ENCODE results near the gene EPS15.

EPS15 gene

GRCh38 chr1:51369171-51369570, 149.9 kb downstream of the EPS15 start:
- DNase-seq, result no peak

DNA sequence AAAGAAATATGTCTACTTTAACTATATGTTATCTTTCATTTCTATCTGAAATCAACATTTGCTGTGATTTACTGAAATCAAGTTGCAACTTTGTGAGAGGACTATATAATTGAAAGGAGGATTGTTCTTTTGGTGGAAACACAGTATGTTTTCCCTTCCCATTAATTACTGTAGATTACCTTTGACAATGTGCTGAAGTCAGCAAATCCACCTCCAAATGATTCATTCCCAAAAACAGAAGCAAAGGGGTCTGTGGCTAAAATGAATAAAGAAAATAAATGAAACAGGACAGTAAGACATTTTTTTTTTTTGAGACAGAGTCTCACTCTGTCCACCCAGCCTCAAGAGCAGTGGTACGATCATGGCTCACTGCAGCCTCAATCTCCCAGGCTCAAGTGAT, 153.3 kb downstream of the EPS15 start:
- DNase-seq, result no peak

DNA sequence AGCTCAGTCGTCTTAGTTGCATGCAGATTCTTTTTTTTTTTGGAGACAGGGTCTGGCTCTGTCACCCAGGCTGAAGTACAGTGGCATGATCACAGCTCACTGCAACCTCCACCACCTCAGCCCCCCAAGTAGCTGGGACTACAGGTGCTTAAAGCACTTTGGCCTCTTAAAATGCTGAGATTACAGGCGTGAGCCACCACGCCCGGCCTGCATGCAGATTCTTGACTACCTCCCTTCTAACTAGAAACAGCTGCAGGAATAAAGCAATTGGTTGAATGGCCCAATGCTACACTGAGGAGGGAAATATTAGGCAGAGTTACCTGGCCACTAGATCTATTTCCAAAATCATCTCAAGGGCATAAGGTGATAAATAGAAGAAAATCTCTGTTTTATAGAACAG, 159.2 kb downstream of the EPS15 start:
- DNase-seq, result no peak

- no peak for DNase-seq
These were observed 163.7 kb downstream of the EPS15 start for GRCh38 chr1:51355382-51355781.

- no peak for DNase-seq
These were observed 164.7 kb downstream of the EPS15 start for GRCh38 chr1:51354416-51354815.

DNA sequence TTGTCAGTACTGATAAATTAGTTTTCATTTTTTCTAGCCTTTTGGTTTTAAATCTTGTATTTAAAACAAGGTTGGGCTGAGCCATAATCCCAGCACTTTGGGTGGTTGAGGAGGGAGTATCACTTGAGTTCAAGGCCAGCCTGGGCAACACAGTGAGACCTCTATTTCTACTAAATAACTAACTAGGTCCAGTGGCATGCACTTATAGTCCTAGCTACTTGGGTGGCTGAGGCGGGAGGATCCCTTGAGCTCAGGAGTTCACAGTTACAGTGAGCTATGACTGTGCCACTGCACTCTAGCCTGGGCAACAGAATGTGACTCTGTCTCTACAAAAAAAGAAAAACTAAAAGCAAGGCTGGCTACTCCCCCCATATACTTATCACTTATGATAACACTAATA, 167.2 kb downstream of the EPS15 start:
- DNase-seq, result no peak

DNA sequence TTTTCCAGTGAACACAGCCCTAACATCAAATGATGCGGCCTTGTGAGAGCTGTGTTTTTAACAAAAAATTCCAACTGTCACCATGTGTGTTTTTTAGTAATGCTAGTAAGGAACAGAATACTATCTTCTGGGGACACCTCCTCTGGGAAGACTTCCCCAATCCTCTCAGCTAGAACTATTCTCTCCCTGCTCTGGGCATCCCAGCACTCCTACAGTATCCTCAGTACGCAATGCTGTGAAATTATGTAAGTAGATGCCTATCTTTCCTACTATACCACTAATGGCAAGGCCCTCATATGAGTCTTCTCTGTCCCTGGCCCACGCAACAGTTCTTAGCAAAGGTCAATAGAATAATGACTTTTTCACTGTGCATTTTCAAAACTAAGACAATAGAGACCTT, 169.2 kb downstream of the EPS15 start:
- DNase-seq, result no peak

DNA sequence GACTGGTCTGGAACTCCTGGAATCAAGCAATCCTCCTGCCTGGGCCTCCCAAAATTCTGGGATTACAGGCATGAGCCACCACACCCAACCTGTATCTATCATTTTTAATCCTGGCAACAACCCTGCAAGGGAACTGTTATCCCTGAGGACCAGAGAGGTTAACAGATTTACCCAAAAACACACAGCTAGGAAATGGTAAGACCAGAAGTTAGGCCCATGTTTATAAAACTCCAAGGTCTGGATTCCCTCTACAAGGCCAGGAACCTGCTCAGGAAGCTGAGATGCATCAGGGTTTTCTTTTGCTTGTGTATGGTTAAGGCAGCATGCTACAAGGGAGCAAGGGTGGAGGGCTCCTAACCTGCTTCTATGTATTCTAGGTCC, 170.9 kb downstream of the EPS15 start:
- DNase-seq, result no peak

DNA sequence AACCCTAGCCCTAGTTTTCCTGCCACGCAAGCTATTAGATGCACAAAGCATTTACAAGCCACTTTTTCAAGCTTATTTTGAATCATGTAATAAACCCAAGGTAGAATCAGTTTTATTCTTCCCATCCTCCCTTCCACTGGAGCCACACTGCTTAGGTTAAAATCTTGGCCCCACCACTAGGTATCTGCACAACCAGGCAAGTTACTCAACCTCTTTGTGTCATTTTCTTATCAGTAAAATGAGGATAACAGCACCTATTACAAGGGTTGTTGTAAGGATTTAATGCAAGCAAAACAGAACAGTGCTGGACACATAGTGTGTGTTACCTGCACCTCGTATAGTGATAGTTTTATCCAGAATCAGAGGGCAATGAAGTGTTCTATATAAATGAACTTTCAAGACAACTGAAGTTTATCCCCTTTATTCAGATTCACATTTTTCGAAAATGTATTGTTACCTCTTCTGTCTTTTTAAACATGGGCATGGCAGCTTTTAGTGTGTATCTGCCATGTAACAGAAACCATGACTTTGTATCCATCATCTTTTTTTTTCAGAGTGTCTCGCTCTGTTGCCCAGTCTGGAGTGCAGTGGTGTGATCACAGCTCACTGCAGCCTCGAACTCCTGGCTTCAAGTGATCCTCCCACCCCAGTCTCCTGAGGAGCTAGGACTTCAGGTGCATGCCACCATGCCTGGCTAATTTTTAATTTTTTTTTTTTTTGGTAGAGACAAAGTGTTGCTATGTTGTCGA, 171.5 kb downstream of the EPS15 start:
- DNase-seq, result no peak

DNA sequence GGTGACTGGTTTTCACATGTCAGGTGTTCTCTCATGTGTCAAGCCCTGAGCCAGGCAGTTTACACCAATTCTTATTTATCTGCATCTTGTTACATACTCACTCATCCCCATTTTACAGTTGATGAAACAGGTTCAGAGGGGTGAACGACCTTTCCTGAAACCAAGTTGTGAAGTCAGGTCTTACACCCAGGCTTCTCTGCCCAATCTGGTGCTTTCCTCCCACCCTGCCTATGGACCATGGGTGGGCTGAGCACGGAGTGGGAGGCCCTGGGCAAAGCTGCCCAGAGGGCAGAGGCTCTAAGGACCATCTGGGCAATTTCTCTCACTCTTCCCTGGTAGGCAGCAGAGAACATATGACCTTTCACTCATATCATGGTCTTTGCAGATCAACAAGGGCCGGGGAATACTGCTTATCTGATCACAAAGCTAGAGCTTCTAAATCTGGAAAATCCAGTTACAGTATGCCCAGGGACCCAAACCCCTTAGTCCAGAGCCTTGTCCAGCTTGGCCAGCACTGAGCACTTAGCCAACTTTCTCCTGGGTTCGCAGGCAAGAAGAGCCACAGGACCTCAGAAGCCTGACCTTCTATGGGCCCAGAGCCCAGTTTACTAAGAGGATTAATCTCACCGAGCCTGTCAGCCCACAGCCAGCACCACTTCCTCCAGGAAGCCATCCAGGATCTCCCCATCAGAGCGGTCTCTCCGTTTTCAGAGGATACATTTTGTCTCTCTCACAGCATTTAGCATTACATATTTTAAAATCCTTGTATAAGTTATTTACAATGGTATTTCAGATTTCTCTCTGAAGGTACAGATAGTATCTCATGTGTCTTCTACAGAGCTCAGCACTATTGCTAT, 172.8 kb downstream of the EPS15 start:
- DNase-seq, result no peak

DNA sequence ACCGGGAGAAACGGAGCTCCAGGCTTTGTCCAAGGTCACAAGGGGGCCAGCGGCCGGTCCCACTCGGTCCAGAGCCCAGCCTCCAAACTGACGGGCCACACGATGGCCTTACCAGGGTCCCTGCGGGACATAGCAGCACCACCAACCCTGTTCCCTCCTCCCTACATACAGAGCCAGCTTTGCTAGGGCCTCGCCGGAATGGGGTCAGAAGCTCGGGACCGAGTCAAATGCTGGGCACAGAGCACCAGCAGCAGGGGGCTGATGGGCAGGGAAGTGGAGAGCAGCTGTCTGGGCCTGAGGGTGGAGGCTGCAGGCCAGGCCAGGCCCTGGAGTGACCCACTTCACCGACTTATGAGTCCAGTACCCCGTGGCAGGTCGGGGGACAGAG, 173.8 kb downstream of the EPS15 start:
- no peak for DNase-seq

DNA sequence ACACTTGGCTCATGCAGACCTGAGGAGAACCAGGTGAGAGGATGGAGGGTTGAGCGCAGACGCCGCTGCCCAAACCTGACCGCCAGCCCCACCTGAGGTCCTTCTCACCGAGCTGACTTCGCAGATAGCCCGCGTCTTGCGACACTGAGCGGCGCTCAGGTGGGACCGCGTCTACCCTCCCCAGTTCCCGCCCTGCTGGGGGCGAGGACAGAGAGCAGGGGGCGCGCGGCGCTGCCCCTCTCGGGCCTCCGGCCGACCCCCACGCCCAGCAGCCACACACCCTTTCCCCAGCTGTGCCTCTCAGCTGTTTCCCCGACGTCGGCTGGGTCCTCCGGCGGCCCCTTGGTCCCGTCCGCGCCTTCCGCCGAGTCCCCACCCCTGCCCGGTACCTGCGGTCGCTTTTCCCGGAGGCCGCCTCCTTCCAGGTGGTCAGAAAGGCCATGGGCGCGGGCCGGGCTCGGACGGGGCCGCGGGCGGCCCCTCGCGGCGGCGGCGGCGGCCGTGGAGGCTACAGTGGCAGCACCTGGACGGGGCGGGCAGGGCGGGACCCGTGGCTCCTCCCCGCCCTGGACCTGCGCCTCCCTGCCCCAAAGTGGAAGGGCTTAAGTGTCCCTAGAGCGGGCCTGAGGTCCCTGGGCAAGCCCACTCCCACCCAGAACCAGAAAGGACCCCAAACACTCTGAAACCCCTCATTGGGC, 174.3 kb downstream of the EPS15 start:
- DNase-seq, result no peak

- DNase-seq, result no peak
These were observed 174.8 kb downstream of the EPS15 start for GRCh38 chr1:51344276-51344601.

GRCh38 chr1:51343624-51344023, 175.4 kb downstream of the EPS15 start:
- no peak for DNase-seq

DNA sequence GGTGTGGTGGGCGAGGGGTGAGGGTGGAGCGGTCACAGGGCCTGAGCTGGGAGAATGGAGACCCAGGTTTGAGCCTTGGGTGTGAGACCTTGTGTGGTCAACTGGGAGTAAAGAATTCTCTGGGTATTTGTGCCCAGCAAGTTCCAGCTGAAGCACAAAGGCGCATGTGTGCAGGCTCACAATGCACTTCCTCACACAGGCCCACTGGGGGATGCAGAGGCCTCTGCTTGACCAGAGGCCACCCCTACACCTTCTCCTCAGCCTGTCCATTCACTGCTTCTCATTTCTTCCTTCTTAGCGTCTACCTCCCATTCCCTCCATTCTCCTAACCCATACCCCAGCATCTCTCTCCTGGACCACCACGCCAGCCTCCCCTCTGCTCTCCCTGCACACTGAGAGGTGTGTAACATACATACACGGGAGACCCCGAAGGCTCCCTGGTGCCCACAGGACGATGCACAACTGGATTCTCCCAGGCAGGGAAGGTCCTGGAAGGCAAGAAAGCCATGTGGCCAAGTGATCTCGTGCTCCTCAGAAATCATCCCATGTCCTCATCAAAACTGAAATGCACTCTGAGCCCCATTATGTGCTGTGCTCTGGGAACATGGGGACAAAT, 176.4 kb downstream of the EPS15 start:
- no peak for DNase-seq

DNA sequence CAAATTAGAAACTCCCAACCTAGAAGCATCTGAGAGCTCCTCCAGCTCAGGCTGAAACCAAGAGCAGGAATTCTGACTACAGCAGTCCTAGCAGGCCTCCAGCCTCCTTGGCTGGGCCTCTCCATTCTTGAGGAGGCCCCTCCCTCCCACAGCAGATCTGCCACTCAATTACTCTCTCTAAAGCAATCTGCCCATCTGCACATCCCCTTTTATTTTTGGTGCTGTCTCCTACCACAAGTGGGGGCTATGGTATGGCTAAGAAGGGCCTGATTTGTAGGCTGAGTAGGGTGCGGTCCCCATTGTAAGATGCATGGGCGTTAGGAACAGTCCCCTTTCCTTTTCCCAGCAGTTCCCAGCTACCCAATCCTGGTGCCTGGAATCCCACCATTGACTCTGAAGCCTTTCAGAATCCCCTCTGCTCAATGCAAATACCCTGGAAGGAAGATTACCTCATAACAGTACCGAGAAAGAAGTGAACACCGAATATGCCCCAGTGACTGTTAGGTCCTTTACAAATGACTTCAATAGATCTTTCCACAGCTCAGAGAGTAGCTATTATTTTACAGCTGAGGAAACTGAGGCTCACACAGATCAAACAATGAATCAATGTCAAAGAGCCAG, 177.1 kb downstream of the EPS15 start:
- no peak for DNase-seq

DNA sequence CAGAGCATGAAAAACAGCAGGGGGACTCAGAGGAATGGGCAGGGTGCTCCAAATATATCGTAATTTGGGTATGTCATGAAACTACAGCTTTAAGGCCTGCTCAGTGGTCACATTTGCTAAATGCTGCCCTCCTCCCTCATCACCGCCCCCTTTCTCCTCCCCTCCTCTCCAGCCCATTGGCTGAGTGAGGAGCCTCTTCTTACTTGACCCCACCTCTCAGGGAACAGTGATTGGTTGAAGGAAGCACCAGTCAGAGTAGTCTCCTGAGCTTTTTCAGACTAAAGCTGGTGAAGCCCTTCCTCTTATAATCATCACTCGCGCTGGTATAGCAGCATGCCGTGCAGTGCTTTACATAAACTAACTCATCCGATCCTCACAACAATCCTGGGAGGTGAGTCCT, 178.7 kb downstream of the EPS15 start:
- DNase-seq, result no peak

GRCh38 chr1:51336711-51337110, 182.4 kb downstream of the EPS15 start:
- DNase-seq, result no peak

- DNase-seq, result no peak
These were observed 183.1 kb downstream of the EPS15 start for GRCh38 chr1:51336004-51336403.

DNA sequence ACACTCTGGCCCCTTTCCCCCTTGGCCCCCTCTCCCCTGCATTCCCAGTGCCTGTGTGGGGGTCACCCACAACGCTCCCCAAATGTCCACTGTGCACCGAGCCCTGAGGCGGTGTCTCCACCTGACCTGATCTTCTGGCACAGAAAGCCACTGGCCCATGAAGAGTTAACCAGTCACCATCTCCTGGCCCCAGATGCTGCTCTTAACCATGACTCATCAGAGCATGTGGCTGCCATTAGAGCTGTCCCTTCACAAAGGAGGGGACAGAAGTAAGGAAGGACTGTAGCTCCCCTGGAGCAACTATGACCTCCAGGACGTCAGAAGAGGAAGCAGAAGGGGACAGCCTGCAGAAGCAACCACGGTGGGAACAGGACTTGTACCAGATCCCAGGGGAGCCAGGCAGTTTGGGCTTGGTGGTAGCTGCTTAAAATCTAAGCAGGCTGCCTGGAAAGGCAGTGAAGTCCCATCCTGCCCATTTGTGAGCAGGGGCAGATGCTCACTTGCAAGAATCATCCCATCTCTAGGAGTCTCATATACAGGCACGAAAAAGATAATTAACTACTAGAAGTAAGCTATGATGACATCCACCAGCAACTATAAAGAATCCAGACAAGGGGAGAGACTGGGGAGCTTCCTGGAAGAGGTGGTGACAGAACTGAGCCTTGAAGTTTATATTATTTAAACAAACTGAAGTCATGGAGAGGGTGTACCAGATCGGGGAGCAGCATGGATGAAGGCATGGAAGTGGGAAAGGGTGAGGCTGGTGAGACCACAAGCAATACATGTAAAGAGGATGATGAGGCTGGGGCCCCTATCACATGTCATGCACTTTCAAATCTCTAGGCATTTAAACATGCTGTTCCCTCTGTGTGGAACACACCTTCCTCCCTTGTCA, 187.6 kb downstream of the EPS15 start:
- DNase-seq, result no peak

- DNase-seq, result no peak
These were observed 188.5 kb downstream of the EPS15 start, which contains the start of gene TTC39A for GRCh38 chr1:51330331-51331201. TTC39A (minus strand) TSS chr1:51330562; CDS start chr1:51330477, 85 bp downstream.

Measured in femur (tissue), 1 donor.